CD4-positive, alpha-beta T cell (primary cell): ENCODE measurements around the gene CHST15. TPM values are rescaled to one million over a fixed set of nuclear protein-coding genes. Genes with fewer than 3 reads are reported as not detected.

ENCODE experiments used
- ATAC-seq: fragments of 200-7000 bp; cut with Tn5 transposase; one replicate; pipeline ENCODE4 v1.10.0; 2022; ENCODE audit warnings: mild to moderate bottlenecking; ENCODE audit not compliant: poor library complexity
- CTCF ChIA-PET: fragments of 350-600 bp; sonication (Branson Sonifier 250); formaldehyde crosslinking; loops from one replicate; lab custom pipeline; 2021; ENCODE audit warnings: antibody characterized with exemption, inconsistent platforms; lab: Charles Lee
- POLR2A ChIA-PET: fragments of 350-600 bp; sonication (Branson Sonifier 250); formaldehyde crosslinking; loops from one replicate; lab custom pipeline; 2021; ENCODE audit warnings: antibody characterized with exemption, inconsistent platforms; lab: Charles Lee
- DNase-seq, 14 experiments: peaks; one replicate each; pipeline ENCODE4 v3.0.0-alpha.2; 2013 to 2020; ENCODE audit warnings: mixed read lengths in 2 of 14
- H3K27ac ChIP-seq, 2 donors: one replicate each; pipeline versions ENCODE4 v1.5.1 to v1.7.0; 2013; ENCODE audit warnings: low read length in 2 of 2, low read depth in 1 of 2, mild to moderate bottlenecking in 1 of 2
- H3K27me3 ChIP-seq, 2 experiments: 1 replicate in 1 of 2; 2 replicates in 1 of 2; pipeline versions ENCODE4 v1.6.1 to v1.7.0; 2013; ENCODE audit warnings: low read length in 2 of 2, control low read depth in 1 of 2, mild to moderate bottlenecking in 1 of 2, moderate library complexity in 1 of 2; ENCODE audit not compliant: insufficient read depth in 2 of 2, control insufficient read depth in 1 of 2
- H3K36me3 ChIP-seq: one replicate; pipeline ENCODE4 v1.6.1; 2013; ENCODE audit warnings: low read length, control low read depth; ENCODE audit not compliant: insufficient read depth
- H3K4me1 ChIP-seq: one replicate; pipeline ENCODE4 v1.6.1; 2013; ENCODE audit warnings: low read length, control low read depth; ENCODE audit not compliant: insufficient read depth
- H3K4me3 ChIP-seq: one replicate; pipeline ENCODE4 v1.5.1; 2013; ENCODE audit warnings: mild to moderate bottlenecking, low read length, moderate library complexity
- H3K9me3 ChIP-seq, 2 experiments: 1 replicate in 1 of 2; 2 replicates in 1 of 2; pipeline versions ENCODE4 v1.6.1 to v1.7.0; 2013; ENCODE audit warnings: low read length in 2 of 2, mild to moderate bottlenecking in 2 of 2, control low read depth in 1 of 2, moderate library complexity in 1 of 2; ENCODE audit not compliant: control insufficient read depth in 1 of 2, insufficient read depth in 1 of 2
- H3K27ac Mint-ChIP-seq: one replicate; pipeline ENCODE4 v1.8.0; 2020; ENCODE audit warnings: mixed read lengths
- H3K27me3 Mint-ChIP-seq: one replicate; pipeline ENCODE4 v1.8.0; 2021; ENCODE audit warnings: mixed read lengths
- H3K36me3 Mint-ChIP-seq: one replicate; pipeline ENCODE4 v1.8.0; 2021; ENCODE audit warnings: low read depth, mixed read lengths
- H3K4me1 Mint-ChIP-seq: one replicate; pipeline ENCODE4 v1.8.0; 2021; ENCODE audit warnings: low read depth, mixed read lengths
- H3K4me3 Mint-ChIP-seq: one replicate; pipeline ENCODE4 v1.8.0; 2020; ENCODE audit warnings: mild to moderate bottlenecking, mixed read lengths
- H3K9me3 Mint-ChIP-seq: one replicate; pipeline ENCODE4 v1.8.0; 2020; ENCODE audit warnings: mixed read lengths
- CTCF ChIP-seq: fragments of 200-600 bp; IDR thresholded peaks from one replicate; pipeline ENCODE4 v1.8.0; 2022; ENCODE audit warnings: antibody characterized with exemption, mild to moderate bottlenecking
- intact Hi-C, 2 experiments: fragments of 100-400 bp; cut with DNase I in 1 of 2; cut with micrococcal nuclease in 1 of 2; formaldehyde crosslinking; loops; one replicate each; pipeline versions ENCODE4 v1.15.1 to v1.9.0; 2023 to 2025; cut with DNase I, micrococcal nuclease
- total RNA-seq, 174 experiments: library from RNA in 2 of 174; stranded (reverse) in 2 of 174; gene quantifications; one replicate each; pipeline ENCODE4 v1.2.3 and lab custom pipeline; 2021 to 2026

Gene CHST15
- total RNA-seq, 2 experiments from 2014 or later, result 0.42 to 0.52 TPM

- H3K36me3 Mint-ChIP-seq, result no peaks in the 10 kb centered on the region
- Histone ChIP-seq H3K27ac (no peak overlapping the region), H3K4me1 (no peaks in the 10 kb centered on the region), H3K36me3 (no peaks in the 10 kb centered on the region), H3K9me3 (no peaks in the 10 kb centered on the region), H3K27me3 (no peaks in the 10 kb centered on the region), H3K4me3 (no peak overlapping the region)
- H3K4me3 Mint-ChIP-seq, result no peak overlapping the region
- POLR2A ChIA-PET, result no interaction called here
- no peak for TF ChIP-seq CTCF
- no peaks in the 10 kb centered on the region for H3K9me3 Mint-ChIP-seq
- no peak for DNase-seq
- no peak overlapping the region for H3K27ac Mint-ChIP-seq
- no peaks in the 10 kb centered on the region for H3K4me1 Mint-ChIP-seq
- H3K27me3 Mint-ChIP-seq, result peaks cover 5% of the 10 kb centered on the region
- no peak for ATAC-seq
- CTCF ChIA-PET, result no interaction called here
- intact Hi-C loops, result no loop called here
These were observed 37.0 kb upstream of the CHST15 start for GRCh38 chr10:124130198-124130900.

GRCh38 chr10:124129471-124129870, 36.1 kb upstream of the CHST15 start:
- ATAC-seq, result no peak
- Histone ChIP-seq H3K4me3 (no peak overlapping the region), H3K4me1 (no peaks in the 10 kb centered on the region), H3K9me3 (no peaks in the 10 kb centered on the region), H3K36me3 (no peaks in the 10 kb centered on the region), H3K27ac (no peak overlapping the region), H3K27me3 (no peaks in the 10 kb centered on the region)
- Mint-ChIP-seq H3K4me3 (no peak overlapping the region), H3K9me3 (no peaks in the 10 kb centered on the region), H3K4me1 (no peaks in the 10 kb centered on the region), H3K27ac (no peak overlapping the region), H3K36me3 (no peaks in the 10 kb centered on the region), H3K27me3 (peaks cover 5% of the 10 kb centered on the region)
- ChIA-PET POLR2A (no interaction called here), CTCF (no interaction called here)
- no peak for TF ChIP-seq CTCF
- intact Hi-C loops, result no loop called here
- no peak for DNase-seq

GRCh38 chr10:124128811-124129145, 35.4 kb upstream of the CHST15 start:
- Histone ChIP-seq H3K27me3 (no peaks in the 10 kb centered on the region), H3K4me1 (no peaks in the 10 kb centered on the region), H3K36me3 (no peaks in the 10 kb centered on the region), H3K9me3 (no peaks in the 10 kb centered on the region), H3K4me3 (no peak overlapping the region), H3K27ac (no peak overlapping the region)
- Mint-ChIP-seq H3K27ac (no peak overlapping the region), H3K9me3 (no peaks in the 10 kb centered on the region), H3K4me1 (no peaks in the 10 kb centered on the region), H3K36me3 (no peaks in the 10 kb centered on the region), H3K27me3 (peaks cover 5% of the 10 kb centered on the region), H3K4me3 (no peak overlapping the region)
- intact Hi-C loops, result no loop called here
- TF ChIP-seq CTCF, result no peak
- ATAC-seq (no peak), DNase-seq (no peak)
- ChIA-PET POLR2A (no interaction called here), CTCF (no interaction called here)
